ENCODE measurements around the gene KLF15.
"Not testable (repeated sequence)": the region's sequence is repeated elsewhere in the genome, so short reads cannot be mapped to it uniquely, and the experiment has no call there.

KLF15 gene

DNA sequence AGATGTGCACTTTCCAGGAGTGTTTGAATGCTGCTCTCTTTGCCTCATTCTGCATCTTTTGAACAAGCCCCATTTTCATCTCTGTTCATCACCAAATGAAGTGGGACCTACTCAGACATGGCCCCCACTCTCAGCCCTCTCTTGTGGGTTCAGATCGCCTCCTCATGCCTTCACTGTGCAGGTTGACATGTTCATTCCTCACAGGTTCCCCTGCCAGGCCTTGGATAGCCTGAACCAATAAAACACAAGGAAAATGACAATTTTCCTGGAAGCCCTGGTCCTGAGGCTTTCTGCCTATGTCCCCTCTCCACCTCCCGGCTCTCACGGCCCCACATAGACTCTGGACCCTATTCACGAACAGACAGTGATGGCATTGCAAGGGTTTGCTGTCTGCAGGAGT, 17.7 kb downstream of the KLF15 start:
- no peak overlapping the region for H3K4me3 ChIP-seq (ENCODE audit: low read length)
- H3K27me3 ChIP-seq (ENCODE audit: control insufficient read depth, insufficient read depth, low read length), result no peaks in the 10 kb centered on the region
- no CpG with 5 or more reads among the region's 4 CpGs for WGBS (ENCODE audit: insufficient coverage, insufficient read length)
- H3K9me3 ChIP-seq (ENCODE audit: control insufficient read depth, insufficient read depth, low read length), result no peaks in the 10 kb centered on the region
- peaks cover 2% of the 10 kb centered on the region for H3K4me1 ChIP-seq (ENCODE audit: control insufficient read depth, insufficient read depth, low read length)
- no peak for DNase-seq (ENCODE audit: low read depth, low spot score)
- no peaks in the 10 kb centered on the region for H3K36me3 ChIP-seq (ENCODE audit: control insufficient read depth, insufficient read depth, low read length)
- no peak overlapping the region for H3K27ac ChIP-seq (ENCODE audit: low read length)

GRCh38 chr3:126338790-126339288, 18.4 kb downstream of the KLF15 start:
- WGBS (ENCODE audit: insufficient coverage, insufficient read length), result no CpG with 5 or more reads among the region's 15 CpGs
- Histone ChIP-seq H3K36me3 (ENCODE audit: control insufficient read depth, insufficient read depth, low read length) (no peaks in the 10 kb centered on the region), H3K9me3 (ENCODE audit: control insufficient read depth, insufficient read depth, low read length) (no peaks in the 10 kb centered on the region), H3K27ac (ENCODE audit: low read length) (no peak overlapping the region), H3K4me3 (ENCODE audit: low read length) (no peak overlapping the region), H3K4me1 (ENCODE audit: control insufficient read depth, insufficient read depth, low read length) (peaks cover 2% of the 10 kb centered on the region), H3K27me3 (ENCODE audit: control insufficient read depth, insufficient read depth, low read length) (no peaks in the 10 kb centered on the region)
- no peak for DNase-seq (ENCODE audit: low read depth, low spot score)

- WGBS (ENCODE audit: insufficient coverage, insufficient read length), result 100% methylated on average over 1 of the region's 11 CpGs
- no peak overlapping the region for H3K27ac ChIP-seq (ENCODE audit: low read length)
Measured at GRCh38 chr3:126337980-126338651, 19.1 kb downstream of the KLF15 start.

GRCh38 chr3:126331812-126332336, 25.3 kb downstream of the KLF15 start:
- H3K27ac ChIP-seq (ENCODE audit: low read length), result not testable (repeated sequence)

More at GRCh38 chr3:126337980-126338651, 19.1 kb downstream of the KLF15 start:
- Histone ChIP-seq H3K4me3 (ENCODE audit: low read length) (no peak overlapping the region), H3K9me3 (ENCODE audit: control insufficient read depth, insufficient read depth, low read length) (no peaks in the 10 kb centered on the region), H3K27me3 (ENCODE audit: control insufficient read depth, insufficient read depth, low read length) (no peaks in the 10 kb centered on the region), H3K4me1 (ENCODE audit: control insufficient read depth, insufficient read depth, low read length) (peaks cover under 1% of the 10 kb centered on the region), H3K36me3 (ENCODE audit: control insufficient read depth, insufficient read depth, low read length) (no peaks in the 10 kb centered on the region)
- DNase-seq (ENCODE audit: low read depth, low spot score), result no peak

DNA sequence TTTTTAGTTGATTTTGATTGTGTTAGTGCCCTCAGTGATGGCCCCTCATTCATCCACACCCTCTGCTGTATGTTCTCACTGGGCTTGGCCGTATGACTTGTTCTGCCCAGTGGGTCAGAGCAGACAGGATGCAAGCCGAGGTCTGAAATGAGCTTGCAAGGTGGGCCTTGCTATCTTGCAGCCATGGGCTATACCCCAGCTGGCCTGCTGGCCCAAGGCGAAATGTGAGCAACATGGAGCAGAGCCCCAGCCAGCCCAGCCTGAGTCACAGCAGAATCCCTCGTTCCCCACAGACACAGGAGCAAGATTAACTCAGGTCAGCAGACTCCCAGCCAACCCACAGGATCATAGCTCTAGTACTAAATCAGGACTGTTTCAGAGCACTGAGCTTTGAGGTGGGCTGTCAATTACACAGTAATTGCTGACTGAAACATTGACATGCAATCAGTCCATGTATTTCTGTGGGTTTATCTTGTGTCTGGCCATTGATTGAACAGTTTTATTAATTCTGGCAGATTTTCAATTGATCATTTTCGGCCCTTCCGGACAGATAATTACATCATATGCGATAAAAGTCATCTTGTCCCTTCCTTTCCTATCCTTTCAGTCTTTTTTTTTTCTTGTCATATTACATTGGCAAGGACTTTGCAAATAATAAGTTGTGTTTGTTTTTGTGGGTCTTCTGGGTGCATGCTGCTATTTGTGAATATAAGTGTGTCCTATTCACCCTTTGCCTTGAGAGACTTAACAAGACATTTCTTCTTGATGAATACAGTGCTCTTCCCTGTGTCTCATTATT, 27.1 kb downstream of the KLF15 start:
- no peaks in the 10 kb centered on the region for H3K4me1 ChIP-seq (ENCODE audit: control insufficient read depth, insufficient read depth, low read length)
- no CpG with 5 or more reads among the region's 7 CpGs for WGBS (ENCODE audit: insufficient coverage, insufficient read length)
- H3K4me3 ChIP-seq (ENCODE audit: low read length), result no peak overlapping the region
- no peaks in the 10 kb centered on the region for H3K27me3 ChIP-seq (ENCODE audit: control insufficient read depth, insufficient read depth, low read length)
- no peak overlapping the region for H3K27ac ChIP-seq (ENCODE audit: low read length)
- no peaks in the 10 kb centered on the region for H3K36me3 ChIP-seq (ENCODE audit: control insufficient read depth, insufficient read depth, low read length)
- peaks cover 1% of the 10 kb centered on the region for H3K9me3 ChIP-seq (ENCODE audit: control insufficient read depth, insufficient read depth, low read length)
- DNase-seq (ENCODE audit: low read depth, low spot score), result no peak

More at GRCh38 chr3:126331812-126332336, 25.3 kb downstream of the KLF15 start:
- no CpG with 5 or more reads among the region's 15 CpGs for WGBS (ENCODE audit: insufficient coverage, insufficient read length)
- H3K4me3 ChIP-seq (ENCODE audit: low read length); H3K4me1 ChIP-seq (ENCODE audit: control insufficient read depth, insufficient read depth, low read length); DNase-seq (ENCODE audit: low read depth, low spot score); H3K36me3 ChIP-seq (ENCODE audit: control insufficient read depth, insufficient read depth, low read length); H3K27me3 ChIP-seq (ENCODE audit: control insufficient read depth, insufficient read depth, low read length); H3K9me3 ChIP-seq (ENCODE audit: control insufficient read depth, insufficient read depth, low read length): not testable (repeated sequence)

DNA sequence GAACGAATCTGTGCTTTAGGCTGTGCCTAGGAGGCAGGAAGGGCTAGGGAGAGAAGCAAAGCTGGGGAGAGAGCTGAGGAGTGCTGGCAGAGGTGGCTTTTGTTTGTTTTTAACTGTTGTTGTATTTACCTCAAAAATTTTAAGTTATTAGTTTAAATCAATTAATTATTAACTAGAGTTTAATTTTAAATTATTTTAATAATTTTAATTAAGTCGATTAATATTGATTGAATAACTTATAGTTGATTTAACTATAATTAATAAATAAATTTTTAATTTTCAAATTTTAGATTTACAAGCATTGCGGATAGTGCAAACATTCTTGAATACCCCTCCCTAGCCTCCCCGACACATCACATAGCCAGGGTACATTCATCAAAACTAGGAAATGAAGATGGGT, 30.6 kb downstream of the KLF15 start:
- Histone ChIP-seq H3K4me3 (ENCODE audit: low read length) (no peak overlapping the region), H3K27ac (ENCODE audit: low read length) (no peak overlapping the region), H3K4me1 (ENCODE audit: control insufficient read depth, insufficient read depth, low read length) (no peaks in the 10 kb centered on the region), H3K9me3 (ENCODE audit: control insufficient read depth, insufficient read depth, low read length) (peaks cover 1% of the 10 kb centered on the region), H3K27me3 (ENCODE audit: control insufficient read depth, insufficient read depth, low read length) (no peaks in the 10 kb centered on the region), H3K36me3 (ENCODE audit: control insufficient read depth, insufficient read depth, low read length) (no peaks in the 10 kb centered on the region)
- no CpG with 5 or more reads among the region's 4 CpGs for WGBS (ENCODE audit: insufficient coverage, insufficient read length)
- no peak for DNase-seq (ENCODE audit: low read depth, low spot score)

GRCh38 chr3:126322181-126322967, 34.8 kb downstream of the KLF15 start:
- no peak for DNase-seq (ENCODE audit: low read depth, low spot score)
- Histone ChIP-seq H3K4me3 (ENCODE audit: low read length) (no peak overlapping the region), H3K36me3 (ENCODE audit: control insufficient read depth, insufficient read depth, low read length) (no peaks in the 10 kb centered on the region), H3K27ac (ENCODE audit: low read length) (no peak overlapping the region), H3K9me3 (ENCODE audit: control insufficient read depth, insufficient read depth, low read length) (no peaks in the 10 kb centered on the region), H3K27me3 (ENCODE audit: control insufficient read depth, insufficient read depth, low read length) (no peaks in the 10 kb centered on the region), H3K4me1 (ENCODE audit: control insufficient read depth, insufficient read depth, low read length) (no peaks in the 10 kb centered on the region)
- WGBS (ENCODE audit: insufficient coverage, insufficient read length), result no CpG with 5 or more reads among the region's 9 CpGs

GRCh38 chr3:126321490-126321889, 35.7 kb downstream of the KLF15 start:
- no peaks in the 10 kb centered on the region for H3K36me3 ChIP-seq (ENCODE audit: control insufficient read depth, insufficient read depth, low read length)
- no peaks in the 10 kb centered on the region for H3K4me1 ChIP-seq (ENCODE audit: control insufficient read depth, insufficient read depth, low read length)
- WGBS (ENCODE audit: insufficient coverage, insufficient read length), result no CpG with 5 or more reads among the region's 9 CpGs
- no peaks in the 10 kb centered on the region for H3K9me3 ChIP-seq (ENCODE audit: control insufficient read depth, insufficient read depth, low read length)
- no peak for DNase-seq (ENCODE audit: low read depth, low spot score)
- H3K27me3 ChIP-seq (ENCODE audit: control insufficient read depth, insufficient read depth, low read length), result no peaks in the 10 kb centered on the region
- H3K27ac ChIP-seq (ENCODE audit: low read length), result no peak overlapping the region
- H3K4me3 ChIP-seq (ENCODE audit: low read length), result no peak overlapping the region

GRCh38 chr3:126320517-126321293, 36.5 kb downstream of the KLF15 start:
- no peak overlapping the region for H3K4me3 ChIP-seq (ENCODE audit: low read length)
- H3K27me3 ChIP-seq (ENCODE audit: control insufficient read depth, insufficient read depth, low read length), result no peaks in the 10 kb centered on the region
- no CpG with 5 or more reads among the region's 7 CpGs for WGBS (ENCODE audit: insufficient coverage, insufficient read length)

More at GRCh38 chr3:126320517-126321293, 36.5 kb downstream of the KLF15 start:
- Histone ChIP-seq H3K36me3 (ENCODE audit: control insufficient read depth, insufficient read depth, low read length) (no peaks in the 10 kb centered on the region), H3K9me3 (ENCODE audit: control insufficient read depth, insufficient read depth, low read length) (no peaks in the 10 kb centered on the region), H3K27ac (ENCODE audit: low read length) (no peak overlapping the region), H3K4me1 (ENCODE audit: control insufficient read depth, insufficient read depth, low read length) (peaks cover 4% of the 10 kb centered on the region)
- DNase-seq (ENCODE audit: low read depth, low spot score), result no peak

All from iPS DF 6.9 (cell line).